CD4-positive, alpha-beta T cell treated with Interleukin-6 for 4 hours (primary cell): ENCODE measurements around the gene TMC4.
A peak's percentile ranks its signal among the peaks of the same experiment; 100 is the strongest.
"Not testable (repeated sequence)": the region's sequence is repeated elsewhere in the genome, so short reads cannot be mapped to it uniquely, and the experiment has no call there.

ENCODE experiments used
- DNase-seq: peaks from one replicate; pipeline ENCODE4 v3.0.0-alpha.2; 2020; ENCODE audit warnings: mixed read lengths

Gene TMC4

DNA sequence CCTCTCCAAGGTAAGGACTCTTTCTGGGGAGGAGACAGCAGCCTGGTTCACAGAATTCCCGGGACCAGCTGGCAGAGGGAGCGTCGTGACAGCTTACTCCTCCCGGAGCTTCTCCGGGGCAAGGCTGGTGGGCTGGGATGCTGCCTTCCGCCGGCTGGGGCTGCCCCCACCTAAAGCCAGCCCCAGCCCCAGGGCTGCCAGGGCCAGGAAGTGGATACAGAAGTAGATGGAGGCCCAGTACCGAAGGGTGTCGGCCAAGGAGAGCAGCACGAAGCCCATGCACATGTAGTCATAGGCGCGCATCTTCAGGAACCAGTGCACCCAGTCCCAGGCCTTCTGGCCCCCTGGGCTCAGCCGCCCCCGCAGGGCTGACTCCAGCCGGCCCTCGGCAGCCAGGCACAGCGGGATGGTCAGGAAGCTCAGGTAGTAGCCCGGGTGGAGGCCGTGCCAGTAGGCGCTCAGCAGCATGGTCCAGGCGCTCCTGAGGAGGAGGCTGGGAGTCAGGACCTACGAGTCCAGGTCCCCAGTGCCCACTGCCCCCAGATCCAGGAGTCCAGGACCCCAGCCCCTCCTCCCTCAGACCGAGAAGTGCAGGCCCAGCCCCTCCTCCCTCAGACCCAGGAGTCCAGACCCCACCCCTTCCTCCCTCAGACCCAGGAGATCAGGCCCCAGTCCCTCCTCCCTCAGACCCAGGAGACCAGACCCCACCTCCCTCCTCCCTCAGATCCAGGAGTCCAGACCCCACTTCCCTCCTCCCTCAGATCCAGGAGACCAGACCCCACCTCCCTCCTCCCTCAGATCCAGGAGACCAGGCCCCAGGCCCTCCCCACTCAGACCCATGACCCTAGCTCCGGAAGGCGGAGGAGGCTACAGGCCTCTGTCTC lies 1.2 kb upstream of the TMC4 start:
- no peak for DNase-seq

DNA sequence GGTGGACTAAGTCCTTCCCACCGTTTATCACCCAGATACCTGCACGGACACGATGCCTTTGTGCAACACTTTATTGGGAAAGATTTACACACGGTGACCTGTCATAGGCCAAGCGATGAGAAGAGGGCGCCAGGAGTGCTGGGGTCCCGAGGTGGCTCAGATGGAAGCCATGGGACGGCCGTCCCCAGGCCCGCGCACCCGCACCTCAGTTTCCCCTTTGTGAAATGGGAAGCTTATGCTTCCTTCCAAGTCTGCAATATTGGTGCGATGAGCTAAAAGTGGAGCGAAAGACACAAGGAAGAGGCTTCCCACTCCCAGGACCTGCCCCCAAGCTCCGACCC lies 369 bp upstream of the TMC4 start:
- DNase-seq = no peak

DNA sequence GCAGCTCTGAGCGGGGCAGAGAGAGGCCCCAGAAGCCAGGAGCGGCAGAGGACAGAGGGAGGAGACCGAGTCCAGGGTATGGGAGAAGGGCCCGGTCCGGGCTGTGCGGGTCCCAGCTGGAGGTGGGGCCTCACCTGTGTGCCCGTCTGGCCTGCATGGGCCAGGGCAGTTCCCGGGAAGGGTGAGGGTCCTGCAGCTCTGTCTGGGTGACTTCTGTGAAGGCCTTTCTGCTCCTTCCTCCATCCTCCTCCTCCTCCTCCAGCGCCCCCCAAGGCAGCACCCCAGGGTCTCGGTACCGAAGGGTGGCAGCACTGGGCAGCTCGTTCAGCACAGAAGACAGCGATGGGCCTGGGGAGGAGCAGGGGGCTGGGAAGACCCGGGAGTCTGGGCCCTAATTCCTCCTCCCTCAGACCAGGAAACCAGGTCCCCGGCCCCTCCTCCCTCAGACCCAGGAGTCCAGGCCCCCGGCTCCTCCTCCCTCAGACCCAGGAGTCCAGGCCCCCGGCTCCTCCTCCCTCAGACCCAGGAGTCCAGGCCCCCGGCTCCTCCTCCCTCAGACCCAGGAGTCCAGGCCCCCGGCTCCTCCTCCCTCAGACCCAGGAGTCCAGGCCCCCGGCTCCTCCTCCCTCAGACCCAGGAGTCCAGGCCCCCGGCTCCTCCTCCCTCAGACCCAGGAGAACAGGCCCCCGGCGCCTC lies 1.1 kb downstream of the TMC4 start:
- not testable (repeated sequence) for DNase-seq

DNA sequence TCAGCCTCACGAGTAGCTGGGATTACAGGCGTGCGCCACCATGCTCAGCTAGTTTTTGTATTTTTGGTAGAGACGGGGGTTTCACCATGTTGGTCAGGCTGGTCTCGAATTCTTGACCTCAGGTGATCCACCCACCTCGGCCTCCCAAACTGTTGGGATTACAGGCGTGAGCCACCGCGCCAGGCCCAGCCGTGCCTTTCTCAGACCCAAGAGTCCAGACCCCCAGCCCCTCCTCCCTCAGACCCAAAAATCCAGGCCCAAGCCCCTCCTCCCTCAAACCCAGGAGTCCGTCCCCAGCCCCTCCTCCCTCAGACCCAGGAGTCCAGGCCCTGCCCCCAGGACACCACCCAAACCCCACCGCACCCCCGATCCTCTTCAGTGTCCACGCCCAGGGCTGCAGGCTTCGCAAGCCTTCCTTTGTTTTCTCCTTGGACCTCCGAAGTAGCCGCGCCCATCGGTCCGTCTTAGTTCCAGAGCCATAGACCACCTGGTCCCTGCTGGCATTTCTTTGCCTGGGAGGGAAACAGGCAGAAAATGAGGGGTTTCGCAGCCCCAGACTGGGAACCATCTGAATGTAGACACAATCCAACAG lies 3.7 kb downstream of the TMC4 start:
- no peak for DNase-seq

DNA sequence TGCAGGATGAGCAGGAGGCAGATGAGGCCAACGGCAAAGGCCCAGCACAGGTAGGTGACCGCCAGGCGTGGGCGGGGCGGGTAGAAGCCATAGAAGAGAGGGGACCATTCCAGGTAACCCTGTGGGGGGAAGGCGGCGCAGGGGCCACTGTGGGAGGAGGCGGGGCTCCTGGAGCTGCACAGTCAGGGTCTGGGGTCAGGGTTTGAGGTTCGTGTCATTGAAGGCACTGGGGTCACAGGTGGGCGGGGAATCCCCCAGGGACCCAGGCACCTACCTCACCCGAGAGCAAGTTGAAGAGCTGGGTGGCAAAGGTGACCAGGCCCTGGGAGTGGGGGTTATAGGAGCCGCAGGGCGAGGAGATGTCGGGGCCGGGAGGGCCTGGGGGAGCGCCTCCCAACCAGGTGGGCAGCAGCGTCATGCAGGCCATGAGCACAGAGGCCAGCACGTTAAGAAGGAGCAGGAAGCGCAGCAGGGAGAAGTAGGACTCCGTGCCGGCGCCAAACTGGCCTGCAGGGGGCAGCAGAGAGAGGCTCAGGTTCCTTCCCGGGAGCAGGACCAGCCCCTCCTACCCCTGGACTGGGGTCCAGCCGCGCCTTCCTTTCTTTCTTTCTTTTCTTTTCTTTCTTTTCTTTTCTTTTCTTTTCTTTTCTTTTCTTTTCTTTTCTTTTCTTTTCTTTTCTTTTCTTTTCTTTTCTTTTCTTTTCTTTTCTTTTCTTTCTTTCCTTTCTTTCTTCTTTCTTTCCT lies 4.6 kb downstream of the TMC4 start:
- peak; percentile 94 for DNase-seq

DNA sequence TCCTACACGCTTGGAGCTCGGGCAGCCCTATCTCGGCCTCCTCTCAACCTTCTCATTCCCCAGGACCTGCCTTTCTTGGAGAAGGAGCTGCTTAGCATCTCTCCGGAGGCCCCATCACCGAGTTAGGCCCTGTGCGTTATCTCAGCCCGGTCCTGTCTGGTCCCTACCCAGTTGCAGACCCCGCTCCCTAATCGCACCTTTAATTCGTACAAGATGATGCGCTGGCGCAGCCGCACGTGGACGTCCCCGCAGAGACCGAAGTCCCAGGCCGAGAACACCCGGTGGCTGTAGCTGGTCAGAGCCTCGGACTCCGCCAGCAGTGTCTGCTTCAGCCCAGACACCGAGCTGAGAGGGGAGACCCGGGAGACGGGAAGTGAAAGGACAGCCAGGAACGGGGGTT lies 7.7 kb downstream of the TMC4 start:
- DNase-seq = no peak

DNA sequence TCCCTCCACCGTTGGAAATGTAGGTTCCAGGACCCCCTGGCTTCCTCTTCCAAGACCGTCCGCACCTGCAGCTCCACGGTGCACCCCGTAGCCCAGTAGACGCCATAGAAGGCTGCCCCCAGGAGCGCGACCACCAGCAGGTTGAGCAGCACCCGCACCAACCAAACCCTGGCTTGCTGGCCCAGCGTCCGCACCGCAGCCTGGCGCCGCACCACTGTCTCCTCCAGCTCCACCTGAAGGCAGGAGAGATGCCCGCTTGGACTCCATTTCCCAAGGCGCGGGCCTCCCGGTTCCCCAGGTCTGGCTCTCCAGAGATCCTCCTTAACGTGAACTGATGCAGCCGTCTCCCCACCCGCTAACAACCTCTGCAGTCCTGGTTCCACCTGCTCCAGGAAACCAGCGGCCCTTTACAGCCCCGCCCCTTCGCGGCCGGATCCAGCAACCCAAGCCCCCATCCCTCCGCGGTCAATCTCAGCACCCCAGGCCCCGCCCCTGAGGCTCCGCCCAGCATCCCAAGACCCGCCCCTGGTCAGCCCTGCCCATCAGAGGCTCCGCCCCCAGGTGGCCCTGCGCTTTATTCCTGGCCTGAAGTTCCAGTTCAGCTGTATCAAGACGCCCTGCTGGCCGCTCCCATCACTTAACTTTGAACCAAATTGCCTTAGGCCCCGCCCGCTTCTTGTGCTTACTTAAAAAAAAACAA lies 8.4 kb downstream of the TMC4 start:
- DNase-seq = peak; percentile 72

DNA sequence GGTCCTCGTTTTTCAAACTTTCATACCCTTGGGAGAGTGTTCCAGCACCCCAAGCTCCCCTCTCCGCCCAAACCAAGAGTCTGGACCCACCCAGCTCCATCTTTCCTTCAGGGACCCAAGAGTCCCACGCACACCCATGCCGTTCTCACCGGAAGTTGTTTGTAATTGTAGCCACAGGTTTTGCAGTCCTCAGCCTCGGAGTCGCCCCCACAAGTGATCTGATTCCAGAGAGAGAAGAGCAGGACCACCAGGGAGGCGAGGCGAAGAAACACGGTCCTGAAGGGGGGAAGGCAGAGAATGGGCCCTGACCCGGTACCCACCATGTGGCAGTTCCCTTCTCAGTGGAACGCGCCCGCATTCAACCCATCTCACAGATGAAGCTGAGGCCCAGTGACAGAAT lies 10.1 kb downstream of the TMC4 start:
- no peak for DNase-seq

DNA sequence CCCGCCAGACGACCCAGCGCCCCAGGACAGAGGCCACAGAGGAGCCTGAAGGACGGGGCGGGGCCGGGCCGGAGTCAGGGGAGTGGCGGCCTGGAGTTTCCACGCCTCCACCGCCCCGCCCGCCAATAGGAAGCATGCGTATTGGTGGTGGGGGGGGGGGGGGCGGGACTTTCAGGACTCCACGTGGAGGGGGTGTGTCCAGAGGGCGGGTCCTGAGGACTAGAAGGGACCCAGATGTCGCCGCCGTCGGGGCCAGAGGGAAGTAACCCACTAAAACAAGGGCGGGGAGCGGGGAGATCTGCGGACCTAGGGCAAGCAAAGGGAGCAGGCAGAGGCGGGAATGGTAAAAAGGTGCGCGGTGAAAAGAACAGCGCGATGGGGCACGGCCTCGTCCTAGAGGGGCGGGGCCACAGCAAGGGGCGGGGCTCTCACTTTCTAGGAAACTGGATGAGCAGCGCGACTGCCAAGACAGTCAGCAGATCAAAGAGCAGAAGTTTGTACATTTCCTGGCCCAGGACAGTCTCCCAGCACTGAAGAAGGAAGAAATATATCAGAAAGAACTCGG lies 10.6 kb downstream of the TMC4 start:
- peak; percentile 93 for DNase-seq

DNA sequence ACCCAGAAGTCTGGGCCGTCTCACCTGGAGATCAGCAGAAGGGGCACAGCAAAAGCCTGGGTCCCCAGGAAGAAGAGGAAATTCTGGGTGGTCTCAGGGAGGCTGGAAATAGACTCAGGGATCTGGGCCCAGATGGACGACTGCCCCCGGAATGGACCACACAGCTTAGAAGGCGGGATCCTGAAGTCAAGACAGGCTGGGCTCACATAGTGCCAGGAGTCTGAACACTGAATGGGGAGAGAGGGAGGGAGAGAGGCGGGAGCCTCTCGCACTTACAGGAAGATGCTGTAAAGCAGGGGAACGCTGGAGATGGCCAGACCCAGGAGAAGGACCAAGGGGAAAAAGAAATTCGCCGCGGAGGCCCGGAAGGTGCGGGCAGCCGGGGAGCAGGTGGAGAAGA lies 12.1 kb downstream of the TMC4 start:
- no peak for DNase-seq

DNA sequence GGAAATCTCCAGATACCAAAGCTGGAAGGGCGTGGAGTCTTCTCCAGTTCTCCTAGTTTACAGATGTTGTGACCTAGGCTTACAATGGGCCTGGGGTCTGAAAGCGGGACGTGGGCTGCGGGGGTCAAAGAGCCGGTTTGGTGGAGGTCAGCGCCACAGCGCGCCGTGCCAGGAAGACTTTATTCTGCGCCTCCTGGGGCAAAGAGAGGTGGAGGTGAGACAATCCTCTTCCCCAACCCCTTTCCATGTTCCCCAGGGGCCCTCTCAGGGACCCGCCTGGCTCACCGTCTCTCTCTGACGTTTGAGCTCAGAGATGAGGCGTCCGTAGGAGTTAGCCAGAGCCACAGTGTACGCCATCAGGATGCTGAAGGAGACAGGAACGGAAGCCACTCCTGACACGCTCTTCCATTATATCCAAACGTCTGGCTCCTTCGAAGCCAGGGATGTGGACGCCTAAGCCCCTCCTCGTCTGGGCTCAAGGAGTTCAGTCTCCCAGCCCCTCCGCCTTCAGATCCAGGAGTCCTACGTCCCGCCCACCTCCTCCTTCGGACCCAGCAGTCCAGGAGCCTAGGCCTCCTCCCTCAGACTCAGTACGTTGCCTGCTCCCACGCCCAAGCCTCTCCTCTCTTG lies 12.7 kb downstream of the TMC4 start:
- no peak for DNase-seq

DNA sequence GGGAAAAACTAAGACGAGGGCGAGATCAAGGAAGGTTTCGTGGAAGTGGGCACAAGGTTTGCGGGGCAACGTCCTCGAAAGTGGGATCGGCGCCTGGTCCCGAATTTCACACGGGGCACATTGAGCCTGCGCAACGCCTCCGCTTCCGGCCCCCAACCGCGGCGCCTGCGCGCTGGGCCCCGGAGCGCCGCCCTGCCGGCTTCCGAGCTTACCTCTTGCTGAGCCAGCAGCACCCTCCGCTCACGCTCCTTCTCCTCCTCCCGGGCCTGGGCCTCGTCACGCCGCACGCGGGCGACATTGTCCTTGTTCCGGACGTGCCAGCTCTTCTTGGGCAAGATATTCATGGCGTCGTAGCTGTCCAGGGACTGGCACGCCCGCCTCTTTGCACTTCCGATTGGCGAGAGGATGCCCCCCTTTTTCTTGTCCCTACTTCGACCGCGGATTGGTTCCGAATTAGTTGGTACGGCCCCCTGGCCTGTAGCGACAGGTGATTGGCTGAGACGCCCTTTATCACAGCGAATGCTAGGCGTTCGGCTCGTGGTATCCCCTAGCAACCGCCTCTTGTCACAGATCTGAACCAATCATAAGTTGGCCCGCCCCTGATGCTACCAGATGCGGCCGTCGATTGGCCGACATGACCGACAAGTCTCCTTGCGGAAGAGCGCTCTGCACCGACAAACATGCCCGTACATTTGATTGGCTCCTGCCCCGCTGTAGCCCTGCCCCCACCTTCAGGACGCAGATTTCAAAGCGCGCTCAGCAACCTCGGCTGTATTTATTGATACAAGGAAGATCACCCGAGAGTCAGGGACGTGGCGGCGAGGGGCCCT lies 13.4 kb downstream of the TMC4 start, which contains the start of gene LENG1:
LENG1 (minus strand) TSS at position 370 of the 830 bp plus-strand sequence; CDS start at position 344, 26 bp downstream.
- DNase-seq = peak; percentile 99

DNA sequence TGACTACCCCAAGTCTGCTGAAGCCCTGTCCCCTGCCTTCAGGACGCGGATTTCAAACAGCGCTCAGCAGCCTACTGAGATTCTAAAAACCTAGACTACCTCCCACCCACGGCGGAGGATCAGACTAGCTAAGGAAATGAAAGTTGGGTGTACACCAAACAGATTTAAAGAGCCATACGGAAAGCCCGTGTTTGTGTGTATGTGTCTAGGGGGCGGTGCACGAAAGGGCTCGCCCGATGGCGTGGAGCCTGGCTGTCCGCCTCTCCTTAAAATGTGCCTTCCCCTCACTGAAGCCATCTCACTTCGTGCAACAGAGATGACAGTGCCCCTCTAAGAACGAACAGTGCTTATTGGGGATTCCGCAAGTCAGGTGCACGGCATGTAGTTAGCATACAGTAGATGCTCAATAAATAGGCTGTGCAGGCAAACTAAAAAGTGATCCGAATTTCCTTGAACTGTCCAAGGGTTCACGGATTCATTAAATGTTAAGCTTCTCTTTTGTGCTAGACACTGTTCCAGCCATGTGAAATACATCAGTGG lies 14.1 kb downstream of the TMC4 start:
- peak; percentile 23 for DNase-seq

DNA sequence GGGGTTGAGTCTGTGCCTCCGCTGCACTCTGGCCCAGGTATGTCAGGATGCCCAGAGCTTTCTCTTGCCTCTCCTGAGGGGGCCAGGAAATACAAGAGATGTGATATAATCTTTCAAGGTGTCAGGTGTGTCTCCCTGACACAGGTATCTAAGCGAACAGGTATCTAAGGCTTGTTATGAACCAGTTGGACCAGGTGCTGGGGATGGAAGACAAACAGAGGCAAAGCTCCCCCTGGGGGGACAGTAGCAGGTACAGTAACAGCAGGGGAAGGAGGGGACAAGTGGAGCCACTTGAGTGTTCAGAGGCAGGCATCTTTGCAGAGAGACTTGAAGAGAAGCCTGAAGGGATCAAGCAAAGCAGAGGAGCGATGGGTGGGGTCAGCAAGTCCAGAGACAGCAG lies 16.0 kb downstream of the TMC4 start:
- DNase-seq = no peak

DNA sequence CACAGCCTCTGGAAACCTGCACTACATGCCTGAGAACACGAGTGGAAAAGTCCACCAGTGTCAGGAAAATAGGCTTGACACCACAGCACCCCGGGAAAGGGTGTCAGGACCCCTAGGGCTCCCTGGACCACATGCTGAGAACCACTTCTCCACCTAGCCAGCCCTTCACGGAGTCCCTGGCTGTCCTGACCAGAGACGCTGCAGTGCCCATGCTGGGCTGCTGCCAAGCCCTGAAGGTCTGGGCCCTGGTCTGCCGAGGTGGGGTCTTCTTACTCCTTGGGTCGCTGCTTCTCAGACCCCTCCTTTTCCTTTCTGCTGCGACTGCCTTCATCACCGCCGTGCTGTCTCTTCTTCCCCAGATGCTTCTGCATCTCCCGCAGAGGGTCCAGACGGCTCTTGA lies 16.5 kb downstream of the TMC4 start:
- DNase-seq = no peak

DNA sequence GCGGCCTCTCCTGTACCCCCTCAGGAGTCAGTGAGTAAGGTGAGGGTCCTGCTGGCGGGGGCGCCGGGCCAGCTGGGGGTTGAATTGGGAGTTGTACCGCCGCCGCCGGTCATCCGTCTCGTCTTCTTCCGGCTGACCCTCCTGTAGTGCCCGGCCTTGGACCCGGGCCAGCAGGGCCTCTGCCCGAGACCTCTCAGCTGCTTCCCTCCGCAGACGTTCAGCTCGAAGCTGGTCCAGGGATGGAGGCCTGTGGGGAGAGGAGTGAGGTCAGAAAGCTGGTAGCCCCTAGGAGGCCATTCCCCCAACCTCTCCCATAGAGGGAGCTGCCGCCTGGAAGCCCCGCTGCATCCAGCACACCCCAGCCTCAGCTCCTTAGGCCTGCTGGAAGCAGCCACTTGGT lies 17.3 kb downstream of the TMC4 start:
- no peak for DNase-seq

DNA sequence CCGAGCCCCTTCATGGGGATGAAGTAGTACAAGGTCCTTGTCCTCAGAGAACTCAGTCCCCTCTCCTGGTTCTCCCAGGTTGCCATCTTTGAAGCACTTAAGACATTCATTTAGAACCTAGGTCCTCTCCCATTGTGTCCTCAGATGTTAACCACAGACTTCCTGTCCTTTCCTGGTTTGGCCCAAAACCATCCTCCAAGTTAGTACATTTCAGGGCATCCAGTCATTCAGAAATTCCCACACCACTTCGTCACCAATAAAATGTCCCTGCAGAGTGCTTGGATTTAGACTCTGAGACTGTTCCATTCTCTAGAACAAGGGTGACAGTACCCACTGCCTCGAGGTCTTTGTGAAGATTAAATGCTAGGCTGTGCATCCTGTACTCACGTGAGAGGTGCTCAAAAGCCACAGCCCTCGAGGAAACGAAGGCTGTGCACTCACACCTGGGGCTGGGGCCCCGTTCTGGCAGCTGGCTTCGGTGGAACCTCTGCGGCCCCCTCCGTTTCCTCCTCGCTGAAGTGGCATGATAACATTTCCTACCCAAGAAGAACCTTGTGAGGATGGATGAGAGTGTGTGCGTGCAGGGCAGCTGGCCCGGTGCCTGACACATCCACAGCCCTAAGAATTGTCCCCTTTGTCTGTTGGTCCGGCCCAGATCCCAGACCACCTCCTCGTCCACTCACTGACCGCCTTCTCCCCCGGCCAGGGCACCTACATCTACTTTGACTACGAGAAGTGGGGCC lies 18.2 kb downstream of the TMC4 start:
- peak; percentile 51 for DNase-seq

DNA sequence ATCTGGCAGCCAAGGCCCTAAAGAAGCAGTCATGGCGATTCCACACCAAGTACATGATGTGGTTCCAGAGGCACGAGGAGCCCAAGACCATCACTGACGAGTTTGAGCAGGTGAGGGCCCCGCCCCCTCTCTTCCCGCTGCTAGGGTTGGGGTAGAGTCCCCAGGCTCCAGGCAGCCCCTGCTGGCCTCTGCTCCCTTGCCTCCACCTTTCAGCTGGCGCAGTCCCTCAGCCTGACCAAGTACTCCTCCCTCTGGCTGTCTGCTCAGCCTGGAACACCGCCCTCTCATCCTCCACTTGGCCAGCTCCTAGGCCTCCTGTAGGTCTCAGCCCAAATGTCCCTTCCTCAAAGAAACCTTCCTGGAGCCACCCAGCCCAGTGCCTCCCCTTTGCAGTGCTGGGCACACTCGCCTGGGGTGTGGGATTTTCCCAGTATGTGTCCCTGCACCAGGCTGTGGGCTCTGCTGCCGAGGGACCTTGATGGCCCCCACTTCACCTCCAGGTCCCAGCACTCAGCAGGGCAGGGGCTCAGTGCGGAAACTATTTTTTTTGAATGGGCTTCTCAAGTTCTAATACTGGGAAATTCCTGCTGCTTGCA lies 19.1 kb downstream of the TMC4 start:
- DNase-seq = no peak

DNA sequence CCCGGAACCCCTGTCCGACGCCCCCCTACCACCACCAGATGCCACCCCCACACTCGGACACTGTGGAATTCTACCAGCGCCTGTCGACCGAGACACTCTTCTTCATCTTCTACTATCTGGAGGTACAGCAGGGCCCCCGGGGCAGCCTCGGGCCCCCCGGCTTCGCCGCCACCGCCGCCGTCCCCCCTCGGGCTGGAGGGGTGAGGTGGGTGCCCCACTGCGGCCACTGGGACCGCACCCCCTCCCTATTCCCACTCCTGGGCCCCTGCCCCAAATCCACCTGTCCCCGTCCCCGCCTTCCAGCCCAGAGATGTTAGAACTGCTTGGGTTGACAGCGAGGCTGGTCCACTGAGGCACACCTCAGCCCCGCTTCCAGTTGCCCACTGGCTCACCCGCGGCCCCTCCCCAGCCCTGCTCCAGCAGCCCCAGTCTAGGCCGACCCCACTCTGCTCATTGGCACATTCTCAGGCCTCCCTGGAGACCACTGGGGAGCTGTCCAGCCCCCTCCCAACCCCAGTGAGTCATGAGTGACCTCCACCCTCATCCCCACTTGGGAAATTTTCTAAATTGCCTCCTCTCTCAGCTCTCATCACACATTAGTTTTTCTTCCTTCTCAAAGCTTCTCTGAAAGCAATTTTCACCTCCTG lies 20.0 kb downstream of the TMC4 start:
- DNase-seq = no peak
